ENCODE results near the gene NENF. TPM values are rescaled to one million over a fixed set of nuclear protein-coding genes. Genes with fewer than 3 reads are reported as not detected.

NENF gene
- total RNA-seq, 1 donor from 2014 or later = 19.5 TPM

Other genes with a start within 250 kb of the NENF start
- 47.2 and 51.2 TPM in 2 replicates for gene PPP2R5A, start 147.5 kb upstream of the NENF start, total RNA-seq
- gene PACC1, start 18.0 kb upstream of the NENF start, total RNA-seq = 15.5 and 19.7 TPM in 2 replicates
- 13.8 and 17.8 TPM in 2 replicates for gene ATF3, start 175.8 kb downstream of the NENF start, total RNA-seq